Endothelial cell of umbilical vein (primary cell): ENCODE results near the gene NFATC3. TPM values are rescaled to one million over a fixed set of nuclear protein-coding genes. Genes with fewer than 3 reads are reported as not detected.
"Not testable (repeated sequence)": the region's sequence is repeated elsewhere in the genome, so short reads cannot be mapped to it uniquely, and the experiment has no call there.

ENCODE experiments used
- BruUV-seq: library from RNA; stranded (reverse); fragments of 400-500 nt; replicated peaks from 2 replicates; lab custom pipeline; 2021; lab: Mats Ljungman, UMichigan
- CTCF ChIA-PET: fragments of 300-600, 350-600 bp; sonication (Branson Sonifier 250); formaldehyde crosslinking; loops from one replicate; lab custom pipeline; 2021; ENCODE audit warnings: antibody characterized with exemption, inconsistent platforms; lab: Charles Lee
- POLR2A ChIA-PET: fragments of 300-600, 350-600 bp; sonication (Branson Sonifier 250); formaldehyde crosslinking; loops from one replicate; lab custom pipeline; 2021; ENCODE audit warnings: antibody characterized with exemption, inconsistent platforms; lab: Charles Lee
- DNase-seq: peaks from one replicate; pipeline ENCODE4 v3.0.0-alpha.2; 2011; ENCODE audit warnings: low read depth, low spot score
- FAIRE-seq: peaks from 2 replicates; lab custom pipeline; 2011; peaks lifted over from hg19 to GRCh38; lab: Jason Lieb, UNC
- H2AFZ ChIP-seq: 2 replicates; pipeline ENCODE4 v1.6.0; 2012; ENCODE audit warnings: low read depth, low read length, control low read depth, inconsistent platforms
- H3K27ac ChIP-seq: 2 replicates; pipeline ENCODE4 v1.5.1; 2011; ENCODE audit warnings: low read depth, mild to moderate bottlenecking, control low read depth, low read length, moderate library complexity; ENCODE audit not compliant: insufficient read depth
- H3K27me3 ChIP-seq, 2 experiments: 2 replicates each; pipeline versions ENCODE4 v1.6.0 to v1.6.1; 2011; ENCODE audit warnings: low read length in 2 of 2, mixed read lengths in 1 of 2; ENCODE audit not compliant: control insufficient read depth in 2 of 2, insufficient read depth in 2 of 2
- H3K36me3 ChIP-seq, 2 experiments: 2 replicates in 1 of 2; 3 replicates in 1 of 2; pipeline ENCODE4 v1.5.1; 2011; ENCODE audit warnings: low read length in 2 of 2, mild to moderate bottlenecking in 1 of 2, moderate library complexity in 1 of 2; ENCODE audit not compliant: control insufficient read depth in 2 of 2, insufficient read depth in 2 of 2; ENCODE audit errors: extremely low read depth in 1 of 2
- H3K4me1 ChIP-seq: 3 replicates; pipeline ENCODE4 v1.5.1; 2011; ENCODE audit warnings: mild to moderate bottlenecking, low read length; ENCODE audit not compliant: control insufficient read depth, insufficient read depth; ENCODE audit errors: extremely low read depth
- H3K4me2 ChIP-seq: 2 replicates; pipeline ENCODE4 v1.6.1; 2011; ENCODE audit warnings: low read length, control low read depth, mixed read lengths; ENCODE audit not compliant: insufficient read depth
- H3K4me3 ChIP-seq, 3 experiments: fragments of 200-600 bp in 1 of 3; sonication (generic), shearing (Covaris generic) in 1 of 3; replicated peaks in 1 of 3; 2 replicates each; pipeline ENCODE4 v1.5.1; 2011 to 2016; ENCODE audit warnings: control low read depth in 3 of 3, low read length in 3 of 3, mild to moderate bottlenecking in 2 of 3, inconsistent platforms in 1 of 3, low read depth in 1 of 3, moderate library complexity in 1 of 3; ENCODE audit not compliant: insufficient read depth in 1 of 3
- H3K79me2 ChIP-seq: 2 replicates; pipeline ENCODE4 v1.6.0; 2012; ENCODE audit warnings: low read length, inconsistent platforms; ENCODE audit not compliant: control insufficient read depth, insufficient read depth
- H3K9ac ChIP-seq: replicated peaks from 2 replicates; pipeline ENCODE3; 2011; ENCODE audit warnings: low read length, control low read depth; ENCODE audit not compliant: insufficient read depth; ENCODE audit errors: extremely low read depth
- H3K9me1 ChIP-seq: replicated peaks from 3 replicates; pipeline ENCODE4 v1.6.0; 2011; ENCODE audit warnings: mild to moderate bottlenecking, low read length; ENCODE audit not compliant: control insufficient read depth, insufficient read depth; ENCODE audit errors: extremely low read depth
- H3K9me3 ChIP-seq: replicated peaks from 2 replicates; pipeline ENCODE4 v1.5.1; 2012; ENCODE audit warnings: low read length, inconsistent platforms; ENCODE audit not compliant: control insufficient read depth, insufficient read depth
- H4K20me1 ChIP-seq: replicated peaks from 2 replicates; pipeline ENCODE3; 2011; ENCODE audit warnings: mild to moderate bottlenecking, low read length; ENCODE audit not compliant: control insufficient read depth, insufficient read depth; ENCODE audit errors: extremely low read depth
- CTCF ChIP-seq, 2 donors: IDR thresholded peaks; 1 replicate in 1 of 2; 2 replicates in 1 of 2; pipeline ENCODE4 v1.5.1; 2011; ENCODE audit warnings: low read length in 2 of 2, mild to moderate bottlenecking in 2 of 2, moderate library complexity in 2 of 2, control low read depth in 1 of 2, inconsistent platforms in 1 of 2, low read depth in 1 of 2; ENCODE audit not compliant: insufficient read depth in 1 of 2; ENCODE audit errors: extremely low read depth in 1 of 2
- EZH2 ChIP-seq: IDR thresholded peaks from 2 replicates; pipeline ENCODE4 v1.6.1; 2012; ENCODE audit warnings: borderline replicate concordance, low read depth, mild to moderate bottlenecking, moderate library complexity, low read length, inconsistent platforms; ENCODE audit not compliant: severe bottlenecking
- FOS ChIP-seq: IDR thresholded peaks from 2 replicates; pipeline ENCODE4 v1.6.1; 2011; ENCODE audit warnings: mild to moderate bottlenecking, low read length, moderate library complexity, borderline replicate concordance; ENCODE audit not compliant: insufficient read depth
- GATA2 ChIP-seq: IDR thresholded peaks from 2 replicates; pipeline ENCODE4 v1.7.0; 2011; ENCODE audit warnings: low read depth, mild to moderate bottlenecking, moderate library complexity, mixed read lengths, low read length; ENCODE audit not compliant: insufficient read length, insufficient read depth
- JUN ChIP-seq: IDR thresholded peaks from 2 replicates; pipeline ENCODE4 v1.6.1; 2011; ENCODE audit warnings: borderline replicate concordance, low read depth; ENCODE audit not compliant: insufficient read length, insufficient read depth
- MAX ChIP-seq: IDR thresholded peaks from 2 replicates; pipeline ENCODE4 v1.6.1; 2011; ENCODE audit not compliant: insufficient read depth, insufficient read length
- MYC ChIP-seq: IDR thresholded peaks from one replicate; pipeline ENCODE4 v1.6.1; 2011; ENCODE audit warnings: mild to moderate bottlenecking, low read depth, low read length
- POLR2A ChIP-seq: IDR thresholded peaks from 2 replicates; pipeline ENCODE4 v1.6.1; 2012; ENCODE audit warnings: low read depth, mild to moderate bottlenecking, control low read depth, low read length
- POLR2AphosphoS5 ChIP-seq: IDR thresholded peaks from 2 replicates; pipeline ENCODE4 v1.6.1; 2012; ENCODE audit warnings: low read depth, mild to moderate bottlenecking, control low read depth, low read length, moderate library complexity; ENCODE audit not compliant: insufficient read depth
- dilution Hi-C: fragments of 300-500 bp; cut with MboI; formaldehyde crosslinking; loops from one replicate; pipeline ENCODE4 v1.15.0; 2019; ENCODE audit warnings: low sequenced_read_pairs; ENCODE audit not compliant: extremely low pct_ligation_motif_present
- intact Hi-C: fragments of 100-400 bp; cut with micrococcal nuclease; formaldehyde crosslinking; loops from one replicate; pipeline ENCODE4 v1.10.0; 2022
- polyA plus RNA-seq, 4 experiments: library from polyadenylated mRNA; depleted of rRNA in 3 of 4; stranded (reverse) in 3 of 4; unstranded in 1 of 4; fragments of >200 nt; gene quantifications; 2 replicates each; pipeline versions ENCODE4 v1.2.1 to v1.2.3, GENCODE V29; 2011 to 2012; ENCODE audit warnings: missing spikeins in 1 of 4
- total RNA-seq: library from RNA; stranded (reverse); gene quantifications from 2 replicates; pipeline ENCODE4 v1.2.3, GENCODE V29; 2021

Gene NFATC3
- total and polyA plus RNA-seq, 2 donors (not counting 3 experiments of a cell fraction or from before 2014, with no cell fraction given), result 15.6 to 33.1 TPM

- ChIA-PET CTCF (no interaction called here), POLR2A (no interaction called here)
- no peaks in the 10 kb centered on the region for H3K27me3 ChIP-seq
- peaks cover 11% of the 10 kb centered on the region for H3K4me1 ChIP-seq
- no peak for FAIRE-seq
- H3K36me3 ChIP-seq, result no peaks in the 10 kb centered on the region
- intact Hi-C loops (no loop called here), dilution Hi-C loops (no loop called here)
- H3K4me3 ChIP-seq, result no peak overlapping the region
- no TSS peak for BruUV-seq
- DNase-seq, result no peak
- H3K27ac ChIP-seq, result no peak overlapping the region
- no peaks in the 10 kb centered on the region for H4K20me1 ChIP-seq
- H3K79me2 ChIP-seq, result peaks cover 28% of the 10 kb centered on the region
- no peaks in the 10 kb centered on the region for H3K9me3 ChIP-seq
- no peak overlapping the region for H3K9ac ChIP-seq
- H2AFZ ChIP-seq, result no peak overlapping the region
- no peak for TF ChIP-seq GATA2
- TF ChIP-seq MAX, result no peak
- TF ChIP-seq POLR2A, result no peak
- TF ChIP-seq JUN, result no peak
- no peak for TF ChIP-seq EZH2
- TF ChIP-seq FOS, result no peak
- no peak for TF ChIP-seq CTCF (IDR thresholded peaks at IDR 0.05; ENCODE audit: extremely low read depth in 1 of 2, insufficient read depth in 1 of 2, low read depth in 1 of 2, low read length in 2 of 2)
- TF ChIP-seq MYC, result no peak
- no peak for TF ChIP-seq POLR2AphosphoS5
- H3K4me2 ChIP-seq, result no peak overlapping the region
- no peaks in the 10 kb centered on the region for H3K9me1 ChIP-seq
These were observed 46.9 kb downstream of the NFATC3 start for GRCh38 chr16:68131813-68132706.

- CTCF ChIA-PET, H3K4me3 ChIP-seq, intact Hi-C loops, POLR2A ChIA-PET, dilution Hi-C loops, BruUV-seq, DNase-seq, H3K9me3 ChIP-seq, H3K4me2 ChIP-seq, H3K9me1 ChIP-seq, H3K36me3 ChIP-seq, H3K9ac ChIP-seq, H3K27ac ChIP-seq, H2AFZ ChIP-seq, FAIRE-seq, H4K20me1 ChIP-seq, H3K27me3 ChIP-seq: not testable (repeated sequence)
- Histone ChIP-seq H3K4me1 (peaks cover 11% of the 10 kb centered on the region), H3K79me2 (peaks cover 28% of the 10 kb centered on the region)
These were observed 47.8 kb downstream of the NFATC3 start for GRCh38 chr16:68133000-68133399.
